Stimulated activated naive B cell treated with anti-CD40 and anti-IgM and Interleukin-4, amounts not matched to agents 10 μg/mL and 1 μg/mL and 100 μg/mL, for 72 hours (primary cell): Measurements from ENCODE around the gene TNFRSF18.

Experiments
- ATAC-seq, 2 donors: fragments of 150-1000 bp; cut with Tn5 transposase; replicated peaks; 2 replicates each; pipeline ENCODE4 v1.10.0; 2021; ENCODE audit warnings: moderate library complexity in 1 of 2
- DNase-seq: peaks from one replicate; pipeline ENCODE4 v3.0.0; 2021
- H3K27ac Mint-ChIP-seq: one replicate; pipeline ENCODE4 v1.8.0; 2022; ENCODE audit warnings: mild to moderate bottlenecking, mixed read lengths
- H3K27me3 Mint-ChIP-seq, 2 donors: one replicate each; pipeline ENCODE4 v1.8.0; 2022; ENCODE audit warnings: mixed read lengths in 2 of 2
- H3K36me3 Mint-ChIP-seq, 2 donors: one replicate each; pipeline ENCODE4 v1.8.0; 2022; ENCODE audit warnings: mixed read lengths in 2 of 2, mild to moderate bottlenecking in 1 of 2
- H3K4me1 Mint-ChIP-seq, 2 donors: one replicate each; pipeline ENCODE4 v1.8.0; 2022; ENCODE audit warnings: mixed read lengths in 2 of 2, mild to moderate bottlenecking in 1 of 2
- H3K4me3 Mint-ChIP-seq, 2 donors: one replicate each; pipeline ENCODE4 v1.8.0; 2022; ENCODE audit warnings: mild to moderate bottlenecking in 2 of 2, mixed read lengths in 2 of 2, moderate library complexity in 1 of 2
- H3K9me3 Mint-ChIP-seq, 2 donors: one replicate each; pipeline ENCODE4 v1.8.0; 2022; ENCODE audit warnings: mixed read lengths in 2 of 2, mild to moderate bottlenecking in 1 of 2

Gene TNFRSF18

DNA sequence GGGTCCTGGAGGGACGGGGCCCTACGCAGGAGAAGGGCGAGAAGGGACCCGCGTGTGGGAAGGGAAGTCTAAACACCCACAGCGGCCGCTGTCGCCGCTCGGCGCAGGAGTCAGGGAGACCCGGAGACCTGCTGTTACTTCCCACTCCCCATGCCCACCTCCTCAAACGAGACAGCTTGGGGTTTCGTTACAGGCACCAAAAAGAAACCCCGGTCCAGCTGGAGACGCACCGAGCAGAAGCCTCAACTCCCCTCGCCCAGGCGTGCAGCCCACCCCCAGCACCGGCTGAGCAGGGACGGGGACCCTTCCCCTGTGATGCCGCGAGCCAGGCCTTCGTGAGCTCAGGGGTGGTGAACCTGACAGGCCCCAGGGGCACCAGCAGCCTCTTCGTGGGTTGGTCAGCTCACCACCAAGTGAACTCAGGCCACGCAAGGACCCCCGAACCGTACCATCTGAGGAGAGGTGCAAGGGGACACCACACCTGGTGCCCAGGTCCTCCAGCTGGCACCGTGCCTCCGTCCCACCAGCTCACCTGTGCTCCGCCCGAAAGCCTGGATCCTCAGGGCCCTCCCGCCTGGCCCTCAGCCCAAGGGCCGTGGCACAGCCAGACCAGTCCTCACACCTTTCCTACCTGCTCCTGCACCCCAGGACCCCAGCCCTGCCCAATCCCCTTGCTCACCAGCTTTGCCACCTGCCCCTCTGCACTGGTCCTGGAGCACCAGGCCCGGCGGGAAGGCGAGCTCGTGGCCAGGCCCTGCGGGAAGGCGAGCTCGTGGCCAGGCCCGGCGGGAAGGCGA lies 20.4 kb upstream of the TNFRSF18 start:
- no peak for DNase-seq
- H3K27me3 Mint-ChIP-seq, result no peaks in the 10 kb centered on the region
- ATAC-seq, result no peak
- peaks cover 28 to 45% of the 10 kb centered on the region in 2 donors for H3K36me3 Mint-ChIP-seq
- no peak overlapping the region for H3K27ac Mint-ChIP-seq
- H3K4me3 Mint-ChIP-seq, result no peak overlapping the region
- peaks cover 21 to 41% of the 10 kb centered on the region in 2 donors for H3K4me1 Mint-ChIP-seq
- no peaks in the 10 kb centered on the region for H3K9me3 Mint-ChIP-seq

DNA sequence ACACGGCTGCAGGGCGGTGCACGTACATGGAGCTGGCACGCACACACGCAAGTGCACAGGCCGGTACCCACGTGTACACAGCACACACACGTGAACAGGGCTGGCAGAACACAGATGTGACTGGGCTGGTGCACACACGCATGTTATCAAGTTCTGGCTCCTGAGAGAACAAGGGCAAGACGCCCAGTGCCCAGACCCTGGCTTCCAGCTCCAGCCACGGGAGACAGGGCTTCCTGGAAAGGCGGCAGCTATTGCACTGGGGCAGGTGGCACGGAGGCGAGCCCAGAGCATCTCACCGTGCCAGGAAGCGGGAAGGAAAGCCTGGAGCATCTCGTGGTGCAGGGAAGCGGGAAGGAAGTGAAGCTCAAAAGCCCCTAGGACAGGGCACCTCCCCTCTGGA lies 19.5 kb upstream of the TNFRSF18 start:
- H3K4me3 Mint-ChIP-seq, result no peak overlapping the region
- H3K4me1 Mint-ChIP-seq, result peaks cover 21 to 39% of the 10 kb centered on the region in 2 donors
- DNase-seq (no peak), ATAC-seq (no peak)
- peak overlapping the region; percentile 57 for H3K27ac Mint-ChIP-seq
- H3K9me3 Mint-ChIP-seq, result no peaks in the 10 kb centered on the region
- peaks cover 32 to 50% of the 10 kb centered on the region in 2 donors for H3K36me3 Mint-ChIP-seq
- no peaks in the 10 kb centered on the region for H3K27me3 Mint-ChIP-seq

- Mint-ChIP-seq H3K36me3 (peaks cover 38 to 52% of the 10 kb centered on the region in 2 donors), H3K4me3 (no peak overlapping the region), H3K4me1 (peaks cover 17 to 33% of the 10 kb centered on the region in 2 donors), H3K27me3 (no peaks in the 10 kb centered on the region), H3K27ac (no peak overlapping the region), H3K9me3 (no peaks in the 10 kb centered on the region)
- ATAC-seq (no peak), DNase-seq (no peak)
These were observed 18.9 kb upstream of the TNFRSF18 start for GRCh38 chr1:1225238-1225845.

DNA sequence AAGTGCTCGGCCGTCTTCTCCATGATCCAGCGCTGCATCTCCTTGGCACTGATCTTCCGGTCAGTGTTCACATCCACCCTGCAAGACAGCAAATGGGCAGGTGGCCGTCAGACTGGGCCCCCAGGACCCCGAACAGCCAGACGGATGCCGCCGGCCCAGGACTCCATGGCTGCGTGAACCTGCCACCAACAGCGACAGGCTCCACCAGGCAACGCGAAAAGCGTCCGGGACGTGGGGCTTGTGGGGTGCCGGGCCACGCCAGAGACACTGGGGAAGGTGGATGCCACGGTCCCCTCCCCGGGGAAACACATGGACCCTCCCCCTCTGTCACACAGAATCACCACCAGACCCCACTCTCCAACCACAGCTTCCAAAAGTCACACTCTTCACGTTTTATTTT lies 17.5 kb upstream of the TNFRSF18 start:
- H3K4me3 Mint-ChIP-seq, result no peak overlapping the region
- H3K36me3 Mint-ChIP-seq, result peaks cover 45 to 57% of the 10 kb centered on the region in 2 donors
- ATAC-seq (no peak), DNase-seq (no peak)
- peaks cover 18 to 33% of the 10 kb centered on the region in 2 donors for H3K4me1 Mint-ChIP-seq
- H3K9me3 Mint-ChIP-seq, result no peaks in the 10 kb centered on the region
- no peak overlapping the region for H3K27ac Mint-ChIP-seq
- H3K27me3 Mint-ChIP-seq, result no peaks in the 10 kb centered on the region

DNA sequence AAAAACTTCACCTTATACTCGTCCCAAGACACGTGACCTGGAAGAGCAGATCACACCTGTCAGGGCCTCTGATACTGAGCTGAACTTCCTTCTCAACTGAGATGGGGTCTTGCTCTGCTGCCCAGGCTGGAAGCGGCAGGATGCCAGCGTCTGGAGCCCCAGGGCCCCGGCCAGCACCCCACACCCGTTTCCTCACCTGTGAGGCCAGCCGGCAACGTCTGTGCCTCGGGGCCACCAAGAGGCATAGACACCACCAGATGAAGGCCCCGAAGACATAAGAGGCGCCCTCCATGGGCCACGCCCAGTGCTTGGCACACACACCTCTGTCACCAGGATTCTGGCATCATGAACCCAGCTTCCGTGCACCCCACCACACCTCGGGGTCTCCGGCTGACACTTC lies 16.9 kb upstream of the TNFRSF18 start:
- Mint-ChIP-seq H3K27ac (peak overlapping the region; percentile 75), H3K4me3 (no peak overlapping the region), H3K36me3 (peaks cover 46 to 63% of the 10 kb centered on the region in 2 donors), H3K27me3 (no peaks in the 10 kb centered on the region), H3K4me1 (peaks cover 20 to 38% of the 10 kb centered on the region in 2 donors), H3K9me3 (no peaks in the 10 kb centered on the region)
- no peak for DNase-seq
- ATAC-seq, result no peak

DNA sequence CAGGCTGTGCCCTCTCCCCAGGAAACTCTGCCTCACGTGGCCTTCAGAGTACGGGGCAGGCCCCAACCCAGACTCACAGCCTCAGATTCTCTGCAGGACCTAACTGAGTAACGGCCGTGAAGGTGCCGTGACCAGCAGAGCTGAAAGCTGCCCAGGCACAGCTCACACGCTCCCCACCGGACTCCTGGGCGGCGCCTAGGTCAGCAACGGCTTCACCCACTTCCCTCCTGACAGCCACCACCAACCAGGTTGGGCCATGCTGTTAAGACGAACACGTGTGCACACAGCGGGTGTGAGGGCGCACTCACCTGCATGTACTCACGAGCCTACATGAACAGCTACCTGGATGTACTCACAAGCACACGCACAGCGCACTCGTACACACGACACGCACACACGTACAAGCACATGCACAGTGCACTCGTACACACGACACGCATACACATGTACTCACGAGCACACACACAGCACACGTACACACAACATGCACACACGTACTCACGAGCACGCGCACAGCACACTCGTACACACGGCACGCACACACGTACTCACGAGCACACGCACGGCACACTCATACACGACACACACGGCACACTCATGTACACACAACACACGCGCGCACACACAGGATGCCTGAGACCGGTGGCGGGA lies 16.3 kb upstream of the TNFRSF18 start:
- Mint-ChIP-seq H3K36me3 (peaks cover 50 to 68% of the 10 kb centered on the region in 2 donors), H3K4me3 (no peak overlapping the region), H3K27me3 (no peaks in the 10 kb centered on the region), H3K9me3 (no peaks in the 10 kb centered on the region), H3K4me1 (peaks cover 24 to 44% of the 10 kb centered on the region in 2 donors), H3K27ac (peak overlapping the region; percentile 73)
- no peak for DNase-seq
- no peak for ATAC-seq

DNA sequence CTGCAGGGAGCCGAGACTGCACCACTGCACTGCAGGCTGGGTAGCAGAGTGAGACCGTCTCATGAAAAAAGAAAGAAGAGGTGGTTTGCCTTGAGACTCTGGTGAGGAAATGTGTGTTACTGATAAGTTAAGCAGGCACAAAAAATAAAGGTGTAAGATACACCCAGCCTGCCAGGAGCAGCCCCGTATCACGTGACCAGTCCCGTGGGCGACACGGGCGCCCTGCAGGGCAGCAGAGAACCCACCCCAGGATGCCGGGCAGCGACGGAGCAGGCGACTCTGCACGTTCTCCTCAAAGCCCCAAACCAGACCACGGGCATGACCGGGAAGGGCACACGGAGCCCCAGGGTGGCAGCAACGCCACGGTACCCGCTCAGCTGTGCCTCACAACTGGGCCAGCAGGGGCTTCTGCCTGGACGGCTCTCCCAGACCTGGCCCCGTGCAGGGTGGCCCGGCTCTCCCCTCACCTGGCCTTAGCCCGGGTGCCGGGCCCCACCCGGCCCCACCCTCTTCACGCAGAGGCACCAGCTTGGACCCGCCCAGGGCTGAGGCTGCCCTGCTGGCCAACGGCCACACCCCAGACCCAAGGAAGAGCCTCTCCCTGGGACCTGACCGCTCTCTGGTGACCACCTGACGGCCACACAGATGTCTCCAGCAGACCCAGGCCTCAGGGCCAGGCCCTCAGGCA lies 15.6 kb upstream of the TNFRSF18 start:
- ATAC-seq, result no peak
- Mint-ChIP-seq H3K9me3 (no peaks in the 10 kb centered on the region), H3K4me3 (no peak overlapping the region), H3K27ac (peak overlapping the region; percentile 62), H3K36me3 (peaks cover 53 to 72% of the 10 kb centered on the region in 2 donors), H3K27me3 (no peaks in the 10 kb centered on the region), H3K4me1 (peaks cover 27 to 48% of the 10 kb centered on the region in 2 donors)
- DNase-seq, result no peak

GRCh38 chr1:1220197-1220596 lies 13.8 kb upstream of the TNFRSF18 start:
- peaks cover 32 to 53% of the 10 kb centered on the region in 2 donors for H3K4me1 Mint-ChIP-seq
- peaks cover 50 to 68% of the 10 kb centered on the region in 2 donors for H3K36me3 Mint-ChIP-seq
- no peaks in the 10 kb centered on the region for H3K27me3 Mint-ChIP-seq
- ATAC-seq (no peak), DNase-seq (no peak)
- H3K9me3 Mint-ChIP-seq, result no peaks in the 10 kb centered on the region
- H3K4me3 Mint-ChIP-seq, result no peak overlapping the region
- no peak overlapping the region for H3K27ac Mint-ChIP-seq

GRCh38 chr1:1219341-1219740 lies 12.9 kb upstream of the TNFRSF18 start:
- Mint-ChIP-seq H3K36me3 (peaks cover 50 to 68% of the 10 kb centered on the region in 2 donors), H3K27me3 (no peaks in the 10 kb centered on the region), H3K9me3 (no peaks in the 10 kb centered on the region), H3K4me1 (peaks cover 39 to 62% of the 10 kb centered on the region in 2 donors), H3K4me3 (no peak overlapping the region), H3K27ac (peak overlapping the region; percentile 73)
- ATAC-seq, result no peak
- DNase-seq, result no peak

DNA sequence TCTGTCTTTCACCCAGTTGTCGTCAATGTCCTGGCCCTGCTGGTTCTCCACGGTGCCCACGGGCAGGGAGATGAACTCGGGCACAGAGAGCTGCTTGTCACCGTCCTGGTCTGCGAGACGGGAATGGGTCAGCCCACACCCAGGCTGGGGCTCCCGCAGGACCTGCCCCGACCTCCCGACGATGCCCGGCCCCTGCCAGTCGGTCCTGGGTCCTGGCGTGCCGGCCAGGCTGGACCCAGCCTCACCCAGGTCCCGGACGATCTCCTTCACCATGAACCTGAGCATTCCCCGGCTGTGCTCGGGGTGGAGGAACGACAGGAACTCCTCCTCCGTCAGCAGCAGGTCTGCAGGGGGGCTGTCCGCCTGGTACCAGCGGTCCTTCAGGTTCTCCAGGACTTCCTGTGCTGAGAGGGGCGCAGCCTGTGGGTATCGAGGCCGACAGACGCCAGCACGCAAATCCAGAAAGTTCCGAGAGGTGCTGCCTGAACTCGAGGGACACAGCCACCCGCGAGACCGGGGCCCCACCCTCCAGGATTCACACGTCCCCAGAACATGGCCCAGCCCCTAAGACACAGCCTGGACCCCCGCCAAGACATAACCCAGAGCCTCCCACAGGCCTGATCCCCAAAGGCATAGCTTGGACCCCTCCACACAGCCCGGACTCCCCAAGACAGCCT lies 12.3 kb upstream of the TNFRSF18 start:
- H3K4me1 Mint-ChIP-seq, result peaks cover 42 to 67% of the 10 kb centered on the region in 2 donors
- DNase-seq (no peak), ATAC-seq (no peak)
- no peaks in the 10 kb centered on the region for H3K9me3 Mint-ChIP-seq
- H3K27me3 Mint-ChIP-seq, result no peaks in the 10 kb centered on the region
- H3K27ac Mint-ChIP-seq, result peak overlapping the region; percentile 87
- H3K4me3 Mint-ChIP-seq, result no peak overlapping the region
- peaks cover 49 to 64% of the 10 kb centered on the region in 2 donors for H3K36me3 Mint-ChIP-seq

- Mint-ChIP-seq H3K4me3 (no peak overlapping the region), H3K4me1 (peaks cover 40 to 69% of the 10 kb centered on the region in 2 donors), H3K36me3 (peaks cover 43 to 58% of the 10 kb centered on the region in 2 donors), H3K9me3 (no peaks in the 10 kb centered on the region), H3K27ac (peak overlapping the region; percentile 87), H3K27me3 (no peaks in the 10 kb centered on the region)
- DNase-seq (no peak), ATAC-seq (peak; percentile 49 to 50)
These were observed 11.5 kb upstream of the TNFRSF18 start for GRCh38 chr1:1217621-1218523.

- peaks cover 38 to 54% of the 10 kb centered on the region in 2 donors for H3K36me3 Mint-ChIP-seq
- H3K4me1 Mint-ChIP-seq, result peaks cover 40 to 74% of the 10 kb centered on the region in 2 donors
- peak overlapping the region; percentile 87 for H3K27ac Mint-ChIP-seq
- H3K27me3 Mint-ChIP-seq, result no peaks in the 10 kb centered on the region
- peak overlapping the region in 1 of 2 donors; percentile 50 for H3K4me3 Mint-ChIP-seq
- DNase-seq (no peak), ATAC-seq (no peak)
- H3K9me3 Mint-ChIP-seq, result no peaks in the 10 kb centered on the region
These were observed 10.6 kb upstream of the TNFRSF18 start for GRCh38 chr1:1216770-1217620.
